K562 (cell line): ENCODE measurements around the gene HEXD. TPM values are rescaled to one million over a fixed set of nuclear protein-coding genes. Genes with fewer than 3 reads are reported as not detected.
A peak's percentile ranks its signal among the peaks of the same experiment; 100 is the strongest.
"Not testable (repeated sequence)": the region's sequence is repeated elsewhere in the genome, so short reads cannot be mapped to it uniquely, and the experiment has no call there.

Experiments used
- ATAC-seq: fragments of 200-7000 bp; cut with Tn5 transposase; 3 replicates; pipeline ENCODE4 v1.9.1; 2020; ENCODE audit warnings: moderate library complexity
- BruUV-seq: library from RNA; stranded (reverse); fragments of 400-500 nt; replicated peaks from 2 replicates; lab custom pipeline; 2021; lab: Mats Ljungman, UMichigan
- CTCF ChIA-PET: fragments of 300-600 bp; formaldehyde crosslinking; extraction: SDS; loops from one replicate; lab custom pipeline; 2021; ENCODE audit warnings: low intra/inter-chr PET ratio; lab: Yijun Ruan, JAX
- POLR2A ChIA-PET: fragments of 300-600, 350-650 bp; sonication (Branson Sonifier 250); formaldehyde crosslinking; extraction: SDS; loops from one replicate; lab custom pipeline; 2021; ENCODE audit warnings: antibody characterized with exemption, inconsistent platforms; lab: Yijun Ruan, JAX
- DNase-seq, 4 experiments: peaks; one replicate each; pipeline versions ENCODE4 v3.0.0 to v3.0.0-alpha.2; 2011 to 2018; ENCODE audit warnings: low spot score in 3 of 4, mixed read lengths in 3 of 4; ENCODE audit errors: extremely low read depth in 1 of 4
- FAIRE-seq: peaks from 2 replicates; lab custom pipeline; 2011; peaks lifted over from hg19 to GRCh38; lab: Jason Lieb, UNC
- H2AFZ ChIP-seq: 2 replicates; pipeline ENCODE4 v1.6.0; 2011; ENCODE audit warnings: low read depth, low read length, control low read depth, inconsistent platforms
- H3K27ac ChIP-seq: fragments of 200-600 bp; 3 replicates; pipeline ENCODE4 v1.8.0; 2011; ENCODE audit warnings: low read depth, mild to moderate bottlenecking, control low read depth, inconsistent platforms, low read length, moderate library complexity, mixed read lengths; ENCODE audit errors: extremely low read depth
- H3K27me3 ChIP-seq, 2 experiments: fragments of 300-600 bp in 1 of 2; 2 replicates in 1 of 2; 3 replicates in 1 of 2; pipeline versions ENCODE4 v1.6.0 to v1.8.0; 2011; ENCODE audit warnings: inconsistent platforms in 2 of 2, low read length in 2 of 2, mild to moderate bottlenecking in 1 of 2, mixed read lengths in 1 of 2, moderate library complexity in 1 of 2; ENCODE audit not compliant: control insufficient read depth in 2 of 2, insufficient read depth in 2 of 2
- H3K36me3 ChIP-seq: fragments of 300-600 bp; 3 replicates; pipeline ENCODE4 v1.8.0; 2011; ENCODE audit warnings: mild to moderate bottlenecking, low read length, inconsistent platforms; ENCODE audit not compliant: control insufficient read depth, insufficient read depth
- H3K4me1 ChIP-seq, 2 experiments: fragments of 200-600 bp in 1 of 2; replicated peaks in 1 of 2; 2 replicates in 1 of 2; 3 replicates in 1 of 2; pipeline versions ENCODE4 v1.5.1 to v1.8.0; 2011; ENCODE audit warnings: inconsistent platforms in 2 of 2, low read length in 2 of 2, mild to moderate bottlenecking in 1 of 2, mixed read lengths in 1 of 2, moderate library complexity in 1 of 2; ENCODE audit not compliant: control insufficient read depth in 2 of 2, insufficient read depth in 2 of 2
- H3K4me2 ChIP-seq: 2 replicates; pipeline ENCODE4 v1.6.1; 2011; ENCODE audit warnings: low read length, control low read depth, inconsistent platforms, mixed read lengths; ENCODE audit not compliant: insufficient read depth
- H3K4me3 ChIP-seq: fragments of 200-600 bp; sonication (generic), shearing (Covaris generic); 2 replicates; pipeline ENCODE4 v1.5.1; 2016; ENCODE audit warnings: control low read depth, inconsistent platforms
- H3K79me2 ChIP-seq: fragments of 200-600 bp; 3 replicates; pipeline ENCODE4 v1.8.0; 2011; ENCODE audit warnings: low read length, inconsistent platforms; ENCODE audit not compliant: control insufficient read depth, insufficient read depth
- H3K9ac ChIP-seq, 2 experiments: 2 replicates each; pipeline versions ENCODE4 v1.6.0 to v1.6.1; 2011; ENCODE audit warnings: low read depth in 2 of 2, low read length in 2 of 2, control low read depth in 1 of 2, inconsistent platforms in 1 of 2, mild to moderate bottlenecking in 1 of 2, mixed read lengths in 1 of 2; ENCODE audit not compliant: insufficient read depth in 1 of 2
- H3K9me1 ChIP-seq: one replicate; pipeline ENCODE4 v1.6.0; 2011; ENCODE audit warnings: inconsistent platforms, mild to moderate bottlenecking, low read length, moderate library complexity; ENCODE audit not compliant: control insufficient read depth, insufficient read depth
- H3K9me3 ChIP-seq: replicated peaks from 2 replicates; pipeline ENCODE4 v1.5.1; 2011; ENCODE audit warnings: low read depth, low read length, inconsistent platforms; ENCODE audit not compliant: control insufficient read depth, insufficient read depth
- H4K20me1 ChIP-seq: replicated peaks from 2 replicates; pipeline ENCODE4 v1.6.1; 2011; ENCODE audit warnings: low read length, inconsistent platforms, mixed read lengths; ENCODE audit not compliant: control insufficient read depth, insufficient read depth
- KDM1A ChIP-seq, 2 experiments: fragments of 450-650 bp; IDR thresholded peaks; 2 replicates each; pipeline ENCODE4 v1.6.1; 2016; ENCODE audit warnings: mild to moderate bottlenecking in 2 of 2
- MXI1 ChIP-seq: IDR thresholded peaks from 2 replicates; pipeline ENCODE4 v1.6.1; 2011; ENCODE audit warnings: low read depth, mild to moderate bottlenecking, improper control_type of control experiment, low read length
- POLR2G ChIP-seq: fragments of 200-400 bp; formaldehyde crosslinking; IDR thresholded peaks from 2 replicates; pipeline ENCODE4 v1.6.1; 2017; ENCODE audit warnings: low read depth, mild to moderate bottlenecking, antibody characterized with exemption, low read length, moderate library complexity
- RB1 ChIP-seq: fragments of 450-650 bp; IDR thresholded peaks from 2 replicates; pipeline ENCODE4 v1.6.1; 2017; ENCODE audit warnings: low read depth, mild to moderate bottlenecking
- WGBS: fragments of 100-300 bp; shearing (Covaris generic); methylation state at CpG from one replicate; pipeline ENCODE4 v1.1.6; 2016; ENCODE audit warnings: low coverage, mixed read lengths; ENCODE audit not compliant: insufficient coverage; ENCODE audit errors: missing lambda C conversion rate; 5-methylcytosine and 5-hydroxymethylcytosine counted together
- in situ Hi-C: fragments of 300-500 bp; cut with MboI; formaldehyde crosslinking; loops from 4 replicates; pipeline ENCODE4 v1.15.0; 2018; ENCODE audit warnings: inconsistent platforms, mixed read lengths
- intact Hi-C: fragments of 100-400 bp; cut with micrococcal nuclease; formaldehyde crosslinking; loops from 2 replicates; pipeline ENCODE4 v1.14.2; 2022
- polyA plus RNA-seq, 8 experiments: library from polyadenylated mRNA; depleted of rRNA in 4 of 8; stranded (reverse) in 5 of 8; unstranded in 3 of 8; fragments of >200 nt; fragmentation: Nextera tagmentation in 2 of 8; fragmentation: Illumina TruSeq in 1 of 8; extraction: Ambion mirVana in 2 of 8; extraction: Trizol in 1 of 8; gene quantifications; 2 replicates each; pipeline versions ENCODE4 v1.2.1 to v1.2.3, GENCODE V29; 2011 to 2014; ENCODE audit warnings: inconsistent platforms in 1 of 8, missing spikeins in 1 of 8
- total RNA-seq, 7 experiments: library from RNA; depleted of rRNA in 6 of 7; stranded (reverse); fragments of >200 nt in 6 of 7; fragmentation: Illumina TruSeq in 2 of 7; extraction: Trizol in 2 of 7; gene quantifications; 2 replicates each; pipeline versions ENCODE4 v1.2.1 to v1.2.3, GENCODE V29; 2011 to 2021; ENCODE audit warnings: low replicate concordance in 1 of 7

HEXD gene
- total and polyA plus RNA-seq, 9 of the 15 experiments (the other 6 are each of a cell fraction or from before 2014, with no cell fraction given), result 1.0 to 25.3 (median 10.0) TPM

GRCh38 chr17:82410014-82410716 lies 8.0 kb upstream of the HEXD start:
- Histone ChIP-seq H3K9ac (peak overlapping the region in 1 of 2 experiments; percentile 70; a peak in 2 of 4 replicates), H3K79me2 (peaks cover 15% of the 10 kb centered on the region; the same call in 2 of the 3 replicates), H3K9me1 (peaks cover 5% of the 10 kb centered on the region), H4K20me1 (peaks cover 4% of the 10 kb centered on the region), H2AFZ (no peak overlapping the region), H3K4me3 (no peak overlapping the region), H3K27me3 (no peaks in the 10 kb centered on the region), H3K9me3 (no peaks in the 10 kb centered on the region), H3K27ac (no peak overlapping the region), H3K4me2 (no peak overlapping the region), H3K4me1 (peaks cover 0 to 31% of the 10 kb centered on the region in 2 experiments; a peak in 3 of 5 replicates), H3K36me3 (peaks cover 19% of the 10 kb centered on the region; the same call in 2 of the 3 replicates)
- DNase-seq (no peak), ATAC-seq (no peak), FAIRE-seq (no peak)
- in situ Hi-C loops, result no loop called here
- WGBS, result 86% methylated on average over 13 of the region's 14 CpGs
- intact Hi-C loops, result loop anchor here (10.0 kb wide), 1 partner anchor 145 kb away; no protein-coding TSS in a partner anchor
- ChIA-PET CTCF (no interaction called here), POLR2A (interaction anchor here (1.0 to 1.5 kb wide), 2 partner anchors 10 to 52 kb away, joined by 3 to 5 read pairs; no protein-coding TSS in a partner anchor)
- no TSS peak for BruUV-seq
- no peak for TF ChIP-seq MXI1
- no peak for TF ChIP-seq RB1

- Histone ChIP-seq H3K4me2 (no peak overlapping the region), H3K9me3 (no peaks in the 10 kb centered on the region), H3K27me3 (no peaks in the 10 kb centered on the region), H3K27ac (no peak overlapping the region), H2AFZ (no peak overlapping the region), H4K20me1 (peaks cover 10% of the 10 kb centered on the region), H3K9me1 (peaks cover 5% of the 10 kb centered on the region), H3K36me3 (peaks cover 17% of the 10 kb centered on the region; the same call in 2 of the 3 replicates), H3K4me3 (no peak overlapping the region), H3K9ac (0 out of 4 replicates have a peak overlapping the region, but pooled peaks of 1 of the 2 experiments have one; percentile 4), H3K79me2 (peaks cover 15% of the 10 kb centered on the region; the same call in 2 of the 3 replicates), H3K4me1 (peaks cover 0 to 35% of the 10 kb centered on the region in 2 experiments; a peak in 3 of 5 replicates)
- TF ChIP-seq KDM1A (IDR thresholded peaks at IDR 0.05) (no peak), POLR2G (0 out of 2 replicates have a peak, but pooled peaks have one; percentile 21)
- WGBS, result 93% methylated on average over 23 of the region's 24 CpGs
- BruUV-seq, result no TSS peak
- DNase-seq (no peak), FAIRE-seq (no peak), ATAC-seq (no peak)
- ChIA-PET CTCF (no interaction called here), POLR2A (interaction anchor here (0.6 kb wide), 1 partner anchor 55 kb away, joined by 3 read pairs; no protein-coding TSS in a partner anchor)
- in situ Hi-C loops (no loop called here), intact Hi-C loops (loop anchor here (10.0 kb wide), 1 partner anchor 143 kb away; no protein-coding TSS in a partner anchor)
Observed at GRCh38 chr17:82411396-82412053, 6.6 kb upstream of the HEXD start.

GRCh38 chr17:82412081-82412480 lies 6.1 kb upstream of the HEXD start:
- Histone ChIP-seq H3K79me2 (peaks cover 19% of the 10 kb centered on the region), H3K36me3 (peaks cover 17% of the 10 kb centered on the region; the same call in 2 of the 3 replicates), H3K4me1 (peaks cover 0 to 35% of the 10 kb centered on the region in 2 experiments; a peak in 3 of 5 replicates)
- BruUV-seq, H3K4me2 ChIP-seq, H2AFZ ChIP-seq, H3K9me1 ChIP-seq, CTCF ChIA-PET, H4K20me1 ChIP-seq, ATAC-seq, FAIRE-seq, H3K27ac ChIP-seq, H3K27me3 ChIP-seq, DNase-seq, in situ Hi-C loops, H3K4me3 ChIP-seq, H3K9ac ChIP-seq, H3K9me3 ChIP-seq: not testable (repeated sequence)
- intact Hi-C loops, result loop anchor here (10.0 kb wide), 1 partner anchor 143 kb away; no protein-coding TSS in a partner anchor
- POLR2A ChIA-PET, result interaction anchor here (0.6 kb wide), 1 partner anchor 56 kb away, joined by 3 read pairs; no protein-coding TSS in a partner anchor
- 91% methylated on average over 4 of the region's 16 CpGs for WGBS
